ENCODE results near the gene BST2. TPM values are rescaled to one million over a fixed set of nuclear protein-coding genes. Genes with fewer than 3 reads are reported as not detected.

Gene BST2
- total RNA-seq, 1 experiment from 2014 or later: 98.4 TPM

GRCh38 chr19:17359905-17360800 is 45.3 kb downstream of the BST2 start:
- H3K36me3 Mint-ChIP-seq (ENCODE audit: insufficient read depth, unreplicated experiment): peaks cover 5% of the 10 kb centered on the region
- POLR2A ChIA-PET: no interaction called here
- peaks cover 8% of the 10 kb centered on the region for H3K27me3 Mint-ChIP-seq (ENCODE audit: insufficient read depth, unreplicated experiment)
- CTCF ChIA-PET: no interaction called here
- H3K27ac Mint-ChIP-seq (ENCODE audit: unreplicated experiment): no peak overlapping the region
- Histone ChIP-seq H3K36me3 (ENCODE audit: control insufficient read depth, insufficient read depth, low read length) (no peaks in the 10 kb centered on the region), H3K9me3 (no peaks in the 10 kb centered on the region), H3K4me1 (no peaks in the 10 kb centered on the region), H3K4me3 (ENCODE audit: low read depth, low read length) (no peak overlapping the region), H3K27me3 (replicated peaks; ENCODE audit: control insufficient read depth, insufficient read depth, low read length) (no peaks in the 10 kb centered on the region)
- TF ChIP-seq CTCF (IDR thresholded peaks at IDR 0.05; ENCODE audit: insufficient read depth in 1 of 2, low read depth in 1 of 2, low read length in 1 of 2, severe bottlenecking in 1 of 2, unreplicated experiment in 1 of 2): no peak
- intact Hi-C loops (cut with micrococcal nuclease; ENCODE audit: unreplicated experiment): no loop called here
- H3K4me3 Mint-ChIP-seq (ENCODE audit: unreplicated experiment): no peak overlapping the region
- no peak for DNase-seq
- H3K9me3 Mint-ChIP-seq (ENCODE audit: unreplicated experiment): no peaks in the 10 kb centered on the region
- no peaks in the 10 kb centered on the region for H3K4me1 Mint-ChIP-seq (ENCODE audit: low read depth, unreplicated experiment)
- no TSS peak for BruUV-seq (replicated peaks)

GRCh38 chr19:17358395-17358794 is 47.0 kb downstream of the BST2 start:
- TF ChIP-seq CTCF (IDR thresholded peaks at IDR 0.05; ENCODE audit: insufficient read depth in 1 of 2, low read depth in 1 of 2, low read length in 1 of 2, severe bottlenecking in 1 of 2, unreplicated experiment in 1 of 2): no peak
- Mint-ChIP-seq H3K27me3 (ENCODE audit: insufficient read depth, unreplicated experiment) (peaks cover 8% of the 10 kb centered on the region), H3K4me3 (ENCODE audit: unreplicated experiment) (no peak overlapping the region), H3K4me1 (ENCODE audit: low read depth, unreplicated experiment) (no peaks in the 10 kb centered on the region), H3K36me3 (ENCODE audit: insufficient read depth, unreplicated experiment) (peaks cover 5% of the 10 kb centered on the region), H3K9me3 (ENCODE audit: unreplicated experiment) (no peaks in the 10 kb centered on the region), H3K27ac (ENCODE audit: unreplicated experiment) (no peak overlapping the region)
- Histone ChIP-seq H3K27me3 (replicated peaks; ENCODE audit: control insufficient read depth, insufficient read depth, low read length) (no peaks in the 10 kb centered on the region), H3K4me3 (ENCODE audit: low read depth, low read length) (no peak overlapping the region), H3K4me1 (no peaks in the 10 kb centered on the region), H3K9me3 (no peaks in the 10 kb centered on the region), H3K36me3 (ENCODE audit: control insufficient read depth, insufficient read depth, low read length) (no peaks in the 10 kb centered on the region)
- DNase-seq: no peak
- POLR2A ChIA-PET: interaction anchor here (0.7 kb wide), 1 partner anchor 415 kb away, joined by 6 read pairs; no protein-coding TSS in a partner anchor
- BruUV-seq (replicated peaks): no TSS peak
- intact Hi-C loops (cut with micrococcal nuclease; ENCODE audit: unreplicated experiment): no loop called here
- CTCF ChIA-PET: no interaction called here

GRCh38 chr19:17357724-17358123 is 47.7 kb downstream of the BST2 start:
- H3K27ac Mint-ChIP-seq (ENCODE audit: unreplicated experiment): no peak overlapping the region
- peaks cover 5% of the 10 kb centered on the region for H3K36me3 Mint-ChIP-seq (ENCODE audit: insufficient read depth, unreplicated experiment)
- POLR2A ChIA-PET: interaction anchor here (0.7 kb wide), 1 partner anchor 416 kb away, joined by 6 read pairs; no protein-coding TSS in a partner anchor
- peaks cover 6% of the 10 kb centered on the region for H3K27me3 Mint-ChIP-seq (ENCODE audit: insufficient read depth, unreplicated experiment)
- Histone ChIP-seq H3K4me1 (no peaks in the 10 kb centered on the region), H3K4me3 (ENCODE audit: low read depth, low read length) (no peak overlapping the region), H3K36me3 (ENCODE audit: control insufficient read depth, insufficient read depth, low read length) (no peaks in the 10 kb centered on the region), H3K9me3 (no peaks in the 10 kb centered on the region), H3K27me3 (replicated peaks; ENCODE audit: control insufficient read depth, insufficient read depth, low read length) (no peaks in the 10 kb centered on the region)
- intact Hi-C loops (cut with micrococcal nuclease; ENCODE audit: unreplicated experiment): no loop called here
- no peak for DNase-seq
- H3K4me3 Mint-ChIP-seq (ENCODE audit: unreplicated experiment): no peak overlapping the region
- TF ChIP-seq CTCF (IDR thresholded peaks at IDR 0.05; ENCODE audit: insufficient read depth in 1 of 2, low read depth in 1 of 2, low read length in 1 of 2, severe bottlenecking in 1 of 2, unreplicated experiment in 1 of 2): no peak
- no peaks in the 10 kb centered on the region for H3K4me1 Mint-ChIP-seq (ENCODE audit: low read depth, unreplicated experiment)
- CTCF ChIA-PET: no interaction called here
- BruUV-seq (replicated peaks): no TSS peak
- no peaks in the 10 kb centered on the region for H3K9me3 Mint-ChIP-seq (ENCODE audit: unreplicated experiment)

All from Caco-2 (cell line).